ENCODE data around the gene TMEM125. TPM values are rescaled to one million over a fixed set of nuclear protein-coding genes. Genes with fewer than 3 reads are reported as not detected.

The TMEM125 gene
- total RNA-seq, 3 donors from 2014 or later: 19.3 to 30.1 TPM; not detected in 1

- Histone ChIP-seq H3K4me1 (no peaks in the 10 kb centered on the region), H3K36me3 (no peaks in the 10 kb centered on the region), H3K9me3 (no peaks in the 10 kb centered on the region), H3K4me3 (no peak overlapping the region), H3K27me3 (no peaks in the 10 kb centered on the region), H3K27ac (no peak overlapping the region)
- TF ChIP-seq POLR2AphosphoS5 (IDR thresholded peaks at IDR 0.05) (no peak), POLR2A (IDR thresholded peaks at IDR 0.05) (no peak)
- TF ChIP-seq, protein P1, sequence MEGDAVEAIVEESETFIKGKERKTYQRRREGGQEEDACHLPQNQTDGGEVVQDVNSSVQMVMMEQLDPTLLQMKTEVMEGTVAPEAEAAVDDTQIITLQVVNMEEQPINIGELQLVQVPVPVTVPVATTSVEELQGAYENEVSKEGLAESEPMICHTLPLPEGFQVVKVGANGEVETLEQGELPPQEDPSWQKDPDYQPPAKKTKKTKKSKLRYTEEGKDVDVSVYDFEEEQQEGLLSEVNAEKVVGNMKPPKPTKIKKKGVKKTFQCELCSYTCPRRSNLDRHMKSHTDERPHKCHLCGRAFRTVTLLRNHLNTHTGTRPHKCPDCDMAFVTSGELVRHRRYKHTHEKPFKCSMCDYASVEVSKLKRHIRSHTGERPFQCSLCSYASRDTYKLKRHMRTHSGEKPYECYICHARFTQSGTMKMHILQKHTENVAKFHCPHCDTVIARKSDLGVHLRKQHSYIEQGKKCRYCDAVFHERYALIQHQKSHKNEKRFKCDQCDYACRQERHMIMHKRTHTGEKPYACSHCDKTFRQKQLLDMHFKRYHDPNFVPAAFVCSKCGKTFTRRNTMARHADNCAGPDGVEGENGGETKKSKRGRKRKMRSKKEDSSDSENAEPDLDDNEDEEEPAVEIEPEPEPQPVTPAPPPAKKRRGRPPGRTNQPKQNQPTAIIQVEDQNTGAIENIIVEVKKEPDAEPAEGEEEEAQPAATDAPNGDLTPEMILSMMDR (IDR thresholded peaks at IDR 0.05): no peak
- intact Hi-C loops (cut with DNase I; ENCODE audit: low total_unique reads): no loop called here
- DNase-seq (ENCODE audit: low spot score in 2 of 2): peak in 1 of 2 donors; percentile 28
Observed at GRCh38 chr1:43309405-43310025, 39.7 kb downstream of the TMEM125 start.

DNA sequence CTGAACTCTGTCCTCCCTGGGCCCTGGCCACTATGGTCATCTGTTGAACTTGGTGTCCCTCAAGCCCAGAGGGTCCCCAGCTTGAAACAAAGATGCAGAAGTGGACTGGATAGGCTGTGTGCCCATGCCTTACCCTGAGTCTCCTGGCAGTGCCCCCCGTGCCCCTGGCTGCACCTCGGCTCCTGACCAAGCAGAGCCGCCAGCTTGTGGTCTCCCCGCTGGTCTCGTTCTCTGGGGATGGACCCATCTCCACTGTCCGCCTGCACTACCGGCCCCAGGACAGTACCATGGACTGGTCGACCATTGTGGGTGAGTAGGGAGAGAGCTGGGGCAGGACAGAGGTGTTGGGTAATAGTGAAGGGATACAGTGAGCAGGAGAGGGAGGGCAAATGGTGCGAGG is 41.7 kb downstream of the TMEM125 start:
- no peak overlapping the region for H3K27ac ChIP-seq
- H3K9me3 ChIP-seq: no peaks in the 10 kb centered on the region
- TF ChIP-seq, protein P1 (IDR thresholded peaks at IDR 0.05): no peak
- no peak for TF ChIP-seq POLR2A (IDR thresholded peaks at IDR 0.05)
- no peak for TF ChIP-seq POLR2AphosphoS5 (IDR thresholded peaks at IDR 0.05)
- no peak overlapping the region for H3K4me3 ChIP-seq
- H3K4me1 ChIP-seq: no peaks in the 10 kb centered on the region
- no peaks in the 10 kb centered on the region for H3K27me3 ChIP-seq
- no peak for DNase-seq (ENCODE audit: low spot score in 2 of 2)
- intact Hi-C loops (cut with DNase I; ENCODE audit: low total_unique reads): no loop called here
- H3K36me3 ChIP-seq: no peaks in the 10 kb centered on the region

DNA sequence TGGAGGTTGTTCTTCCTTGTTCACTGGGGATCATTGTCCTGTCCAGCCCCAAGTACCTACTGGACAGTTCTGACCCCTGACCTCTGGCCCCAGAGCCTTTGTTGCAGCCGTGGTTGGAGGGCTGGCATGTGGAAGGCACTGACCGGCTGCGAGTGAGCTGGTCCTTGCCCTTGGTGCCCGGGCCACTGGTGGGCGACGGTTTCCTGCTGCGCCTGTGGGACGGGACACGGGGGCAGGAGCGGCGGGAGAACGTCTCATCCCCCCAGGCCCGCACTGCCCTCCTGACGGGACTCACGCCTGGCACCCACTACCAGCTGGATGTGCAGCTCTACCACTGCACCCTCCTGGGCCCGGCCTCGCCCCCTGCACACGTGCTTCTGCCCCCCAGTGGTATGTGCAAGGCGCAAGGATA is 42.4 kb downstream of the TMEM125 start:
- intact Hi-C loops (cut with DNase I; ENCODE audit: low total_unique reads): no loop called here

GRCh38 chr1:43312663-43313515 is 43.1 kb downstream of the TMEM125 start:
- H3K9me3 ChIP-seq: no peaks in the 10 kb centered on the region
- no peak overlapping the region for H3K27ac ChIP-seq
- DNase-seq (ENCODE audit: low spot score in 2 of 2): no peak
- no peaks in the 10 kb centered on the region for H3K36me3 ChIP-seq
- no peak overlapping the region for H3K4me3 ChIP-seq
- TF ChIP-seq POLR2A (IDR thresholded peaks at IDR 0.05) (no peak), POLR2AphosphoS5 (IDR thresholded peaks at IDR 0.05) (no peak)
- TF ChIP-seq, protein P1 (IDR thresholded peaks at IDR 0.05): no peak
- no peaks in the 10 kb centered on the region for H3K27me3 ChIP-seq
- H3K4me1 ChIP-seq: no peaks in the 10 kb centered on the region
- intact Hi-C loops (cut with DNase I; ENCODE audit: low total_unique reads): no loop called here

More for the DNA sequence above, 42.4 kb downstream of the TMEM125 start:
- Histone ChIP-seq H3K4me1 (no peaks in the 10 kb centered on the region), H3K27me3 (no peaks in the 10 kb centered on the region), H3K36me3 (no peaks in the 10 kb centered on the region), H3K27ac (no peak overlapping the region), H3K4me3 (no peak overlapping the region), H3K9me3 (no peaks in the 10 kb centered on the region)
- TF ChIP-seq POLR2A (IDR thresholded peaks at IDR 0.05) (no peak), POLR2AphosphoS5 (IDR thresholded peaks at IDR 0.05) (no peak)
- TF ChIP-seq, protein P1 (IDR thresholded peaks at IDR 0.05): no peak
- DNase-seq (ENCODE audit: low spot score in 2 of 2): peak in 1 of 2 donors; percentile 44

- no peaks in the 10 kb centered on the region for H3K4me1 ChIP-seq
- H3K9me3 ChIP-seq: no peaks in the 10 kb centered on the region
- no peak for TF ChIP-seq POLR2A (IDR thresholded peaks at IDR 0.05)
- no peak for TF ChIP-seq POLR2AphosphoS5 (IDR thresholded peaks at IDR 0.05)
- TF ChIP-seq, protein P1 (IDR thresholded peaks at IDR 0.05): no peak
- no peak for DNase-seq (ENCODE audit: low spot score in 2 of 2)
- no peak overlapping the region for H3K4me3 ChIP-seq
- intact Hi-C loops (cut with DNase I; ENCODE audit: low total_unique reads): no loop called here
- no peaks in the 10 kb centered on the region for H3K27me3 ChIP-seq
- H3K36me3 ChIP-seq: no peaks in the 10 kb centered on the region
- no peak overlapping the region for H3K27ac ChIP-seq
Observed at GRCh38 chr1:43313771-43314170, 44.0 kb downstream of the TMEM125 start.

Measured in breast epithelium (tissue), 4 donors.